Activated CD4-positive, alpha-beta memory T cell treated with anti-CD3 and anti-CD28 coated beads for 36 hours (primary cell): ENCODE results near the gene ZDHHC4. TPM values are rescaled to one million over a fixed set of nuclear protein-coding genes. Genes with fewer than 3 reads are reported as not detected.
"Not testable (repeated sequence)": the region's sequence is repeated elsewhere in the genome, so short reads cannot be mapped to it uniquely, and the experiment has no call there.

Experiments
- CTCF ChIA-PET: fragments of 350-600 bp; sonication (Branson Sonifier 250); formaldehyde crosslinking; loops from one replicate; lab custom pipeline; 2021; ENCODE audit warnings: antibody characterized with exemption, inconsistent platforms; lab: Charles Lee
- POLR2A ChIA-PET: fragments of 350-600 bp; sonication (Branson Sonifier 250); formaldehyde crosslinking; loops from one replicate; lab custom pipeline; 2021; ENCODE audit warnings: antibody characterized with exemption; lab: Charles Lee
- DNase-seq: peaks from one replicate; pipeline ENCODE4 v3.0.0-alpha.2; 2020
- H3K27ac Mint-ChIP-seq: one replicate; pipeline ENCODE4 v1.8.0; 2021; ENCODE audit warnings: mixed read lengths
- H3K27me3 Mint-ChIP-seq: one replicate; pipeline ENCODE4 v1.8.0; 2021; ENCODE audit warnings: mixed read lengths
- H3K36me3 Mint-ChIP-seq: one replicate; pipeline ENCODE4 v1.8.0; 2021; ENCODE audit warnings: mixed read lengths
- H3K4me1 Mint-ChIP-seq: one replicate; pipeline ENCODE4 v1.8.0; 2021; ENCODE audit warnings: low read depth, mixed read lengths
- H3K4me3 Mint-ChIP-seq: one replicate; pipeline ENCODE4 v1.8.0; 2021; ENCODE audit warnings: mild to moderate bottlenecking, mixed read lengths
- H3K9me3 Mint-ChIP-seq: one replicate; pipeline ENCODE4 v1.8.0; 2021; ENCODE audit warnings: mixed read lengths
- intact Hi-C: fragments of 100-400 bp; cut with micrococcal nuclease; formaldehyde crosslinking; loops from one replicate; pipeline ENCODE4 v1.15.1; 2023
- total RNA-seq, 2 experiments: library from RNA; stranded (reverse); gene quantifications; one replicate each; pipeline ENCODE4 v1.2.3, GENCODE V29; 2021

The ZDHHC4 gene
- total RNA-seq, 2 experiments from 2014 or later: 31.7 to 44.4 TPM

- CTCF ChIA-PET: interaction anchor here (0.6 kb wide), 1 partner anchor 22 kb away, joined by 3 read pairs; no protein-coding TSS in a partner anchor
- H3K4me3 Mint-ChIP-seq: no peak overlapping the region
- H3K36me3 Mint-ChIP-seq: no peaks in the 10 kb centered on the region
- no peak for DNase-seq
- no peaks in the 10 kb centered on the region for H3K4me1 Mint-ChIP-seq
- H3K27ac Mint-ChIP-seq: no peak overlapping the region
- no peaks in the 10 kb centered on the region for H3K27me3 Mint-ChIP-seq
- POLR2A ChIA-PET: no interaction called here
- no peaks in the 10 kb centered on the region for H3K9me3 Mint-ChIP-seq
- intact Hi-C loops: no loop called here
These were observed 53.0 kb downstream of the ZDHHC4 start for GRCh38 chr7:6630007-6630849.

- no peak for DNase-seq
- ChIA-PET CTCF (no interaction called here), POLR2A (no interaction called here)
- Mint-ChIP-seq H3K9me3 (no peaks in the 10 kb centered on the region), H3K4me1 (peaks cover 5% of the 10 kb centered on the region), H3K4me3 (no peak overlapping the region), H3K27me3 (no peaks in the 10 kb centered on the region), H3K36me3 (no peaks in the 10 kb centered on the region), H3K27ac (no peak overlapping the region)
- intact Hi-C loops: no loop called here
These were observed 54.4 kb downstream of the ZDHHC4 start for GRCh38 chr7:6631605-6632004.

- Mint-ChIP-seq H3K9me3 (no peaks in the 10 kb centered on the region), H3K36me3 (peaks cover 2% of the 10 kb centered on the region), H3K4me3 (no peak overlapping the region), H3K4me1 (peaks cover 17% of the 10 kb centered on the region), H3K27me3 (no peaks in the 10 kb centered on the region), H3K27ac (no peak overlapping the region)
- DNase-seq: no peak
- CTCF ChIA-PET: no interaction called here
- POLR2A ChIA-PET: no interaction called here
- intact Hi-C loops: no loop called here
These were observed 56.8 kb downstream of the ZDHHC4 start for GRCh38 chr7:6634021-6634420.

- H3K36me3 Mint-ChIP-seq: peaks cover 12% of the 10 kb centered on the region
- POLR2A ChIA-PET: interaction anchor here (1.3 kb wide), 1 partner anchor 45 kb away, joined by 3 read pairs; the partner anchor contains the start of gene INTS15
These were observed 57.7 kb downstream of the ZDHHC4 start for GRCh38 chr7:6634971-6635370.

GRCh38 chr7:6636741-6637543, 59.7 kb downstream of the ZDHHC4 start, which contains the start of gene ZNF316:
Gene ZNF316, plus strand, starts transcription at chr7:6637318. Its CDS starts 5,092 bp downstream, at chr7:6642410.
- Mint-ChIP-seq H3K4me3 (peak within 1 kb of the TSS; percentile 82), H3K27me3 (no peaks in the 10 kb centered on the region), H3K27ac (peak within 1 kb of the TSS; percentile 77), H3K9me3 (no peaks in the 10 kb centered on the region), H3K4me1 (peaks cover 30% of the 10 kb centered on the region), H3K36me3 (peaks cover 18% of the 10 kb centered on the region)
- CTCF ChIA-PET: no interaction called here
- POLR2A ChIA-PET: interaction anchor here (0.7 kb wide), 1 partner anchor 47 kb away, joined by 3 read pairs; the partner anchor contains the start of gene INTS15
- peak; percentile 62 for DNase-seq
- intact Hi-C loops: loop anchor here (1.0 kb wide), 1 partner anchor 47 kb away; the partner anchor contains the start of gene INTS15

More at GRCh38 chr7:6634971-6635370, 57.7 kb downstream of the ZDHHC4 start:
- DNase-seq, H3K27ac Mint-ChIP-seq, H3K4me3 Mint-ChIP-seq, intact Hi-C loops, H3K27me3 Mint-ChIP-seq, H3K9me3 Mint-ChIP-seq: not testable (repeated sequence)
- H3K4me1 Mint-ChIP-seq: peaks cover 27% of the 10 kb centered on the region
- CTCF ChIA-PET: interaction anchor here (0.6 kb wide), 1 partner anchor 120 kb away, joined by 3 read pairs; no protein-coding TSS in a partner anchor

- no peaks in the 10 kb centered on the region for H3K9me3 Mint-ChIP-seq
- ChIA-PET CTCF (no interaction called here), POLR2A (interaction anchor here (0.7 to 0.8 kb wide), 2 partner anchors 14 to 48 kb away, joined by 3 read pairs; partner anchors contain the start of gene INTS15)
- intact Hi-C loops: loop anchor here (1.0 kb wide), 1 partner anchor 47 kb away; the partner anchor contains the start of gene INTS15
- H3K4me3 Mint-ChIP-seq: peak overlapping the region; percentile 82
- H3K36me3 Mint-ChIP-seq: peaks cover 19% of the 10 kb centered on the region
- peak overlapping the region; percentile 77 for H3K27ac Mint-ChIP-seq
- DNase-seq: peak; percentile 64
- no peaks in the 10 kb centered on the region for H3K27me3 Mint-ChIP-seq
- H3K4me1 Mint-ChIP-seq: peaks cover 30% of the 10 kb centered on the region
These were observed 60.4 kb downstream of the ZDHHC4 start for GRCh38 chr7:6637544-6638229.

Other genes with a start within 250 kb of the ZDHHC4 start
- 10 to 100 TPM in 1 of 2 experiments, 1 to 10 TPM in 1; 9.5 to 13.2 TPM for gene FAM220A, start 228.5 kb upstream of the ZDHHC4 start, total RNA-seq
- 100 to 1,000 TPM; 188 to 196 TPM for gene RAC1, start 202.9 kb upstream of the ZDHHC4 start, total RNA-seq
- gene DAGLB, start 129.5 kb upstream of the ZDHHC4 start, total RNA-seq: 10 to 100 TPM; 12.8 to 13.6 TPM
- gene KDELR2, start 93.3 kb upstream of the ZDHHC4 start, total RNA-seq: 10 to 100 TPM; 72.5 to 80.2 TPM
- gene GRID2IP, start 26.0 kb upstream of the ZDHHC4 start, total RNA-seq: under 1 TPM; 0.19 to 0.21 TPM
- gene INTS15, start 12.6 kb downstream of the ZDHHC4 start, total RNA-seq: 10 to 100 TPM; 25.9 to 27.5 TPM
- gene ZNF853, start 38.2 kb downstream of the ZDHHC4 start, total RNA-seq: 1 to 10 TPM in 1 of 2 experiments, under 1 TPM in 1; 0.99 to 1.2 TPM
- gene ZNF316, start 59.9 kb downstream of the ZDHHC4 start, total RNA-seq: 10 to 100 TPM; 19.7 to 21.7 TPM
- 10 to 100 TPM; 14.9 to 15.2 TPM for gene ZNF12, start 129.5 kb downstream of the ZDHHC4 start, total RNA-seq
- gene RSPH10B2, start 176.6 kb downstream of the ZDHHC4 start, total RNA-seq: under 1 TPM; 0.24 to 0.43 TPM
- gene CCZ1B, start 248.8 kb downstream of the ZDHHC4 start, total RNA-seq: 10 to 100 TPM; 65.7 to 82.4 TPM